NK-92 (cell line): ENCODE data around the gene MMEL1.

Source experiments
- DNase-seq: peaks from one replicate; lab custom pipeline; 2025; ENCODE audit not compliant: unreplicated experiment; lab: John Stamatoyannopoulos, UW

The MMEL1 gene

DNA sequence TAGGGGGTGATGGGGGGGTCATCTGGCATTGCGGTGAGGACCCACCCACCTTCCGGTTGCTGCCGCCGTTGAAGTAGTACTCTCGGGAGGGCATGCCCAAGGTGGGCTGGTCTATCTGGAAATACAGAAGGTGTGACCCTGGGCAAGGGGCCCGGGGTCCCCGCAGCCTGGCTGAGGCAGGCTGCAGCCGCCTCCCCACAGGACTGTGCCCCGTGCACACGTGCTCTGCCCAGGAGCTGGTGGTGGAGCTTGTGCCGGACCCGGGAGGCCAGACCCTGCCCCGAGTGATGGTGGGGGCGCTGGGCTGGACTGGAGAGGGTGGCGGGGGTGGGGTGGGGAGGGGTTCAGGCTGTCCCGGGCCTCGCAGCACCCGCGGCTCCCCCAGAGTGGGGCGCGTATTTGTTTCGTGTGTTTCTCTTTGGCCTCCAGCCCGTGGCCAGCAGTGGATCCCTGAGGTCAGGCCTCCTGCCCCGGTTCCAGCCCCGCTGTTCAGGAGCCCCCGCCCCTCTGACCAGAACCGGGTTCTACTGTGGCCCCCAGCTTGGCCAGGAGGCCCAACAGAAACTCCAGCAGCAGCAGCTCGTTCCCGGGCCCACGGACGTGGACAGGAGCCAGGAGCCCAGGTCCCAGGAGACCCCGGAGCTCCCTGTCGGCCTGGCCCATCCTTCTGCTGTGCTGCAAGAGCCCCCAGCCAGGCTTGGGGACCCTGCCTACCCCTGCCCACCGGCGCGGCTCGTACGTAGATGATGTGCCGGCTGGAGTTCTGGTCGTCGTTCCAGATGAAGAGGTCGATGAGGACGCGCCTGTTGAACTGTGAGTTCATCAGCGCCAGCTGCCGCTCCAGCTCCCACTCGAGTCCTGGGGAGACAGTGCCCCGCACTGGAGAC, 27.1 kb downstream of the MMEL1 start:
- no peak for DNase-seq

DNA sequence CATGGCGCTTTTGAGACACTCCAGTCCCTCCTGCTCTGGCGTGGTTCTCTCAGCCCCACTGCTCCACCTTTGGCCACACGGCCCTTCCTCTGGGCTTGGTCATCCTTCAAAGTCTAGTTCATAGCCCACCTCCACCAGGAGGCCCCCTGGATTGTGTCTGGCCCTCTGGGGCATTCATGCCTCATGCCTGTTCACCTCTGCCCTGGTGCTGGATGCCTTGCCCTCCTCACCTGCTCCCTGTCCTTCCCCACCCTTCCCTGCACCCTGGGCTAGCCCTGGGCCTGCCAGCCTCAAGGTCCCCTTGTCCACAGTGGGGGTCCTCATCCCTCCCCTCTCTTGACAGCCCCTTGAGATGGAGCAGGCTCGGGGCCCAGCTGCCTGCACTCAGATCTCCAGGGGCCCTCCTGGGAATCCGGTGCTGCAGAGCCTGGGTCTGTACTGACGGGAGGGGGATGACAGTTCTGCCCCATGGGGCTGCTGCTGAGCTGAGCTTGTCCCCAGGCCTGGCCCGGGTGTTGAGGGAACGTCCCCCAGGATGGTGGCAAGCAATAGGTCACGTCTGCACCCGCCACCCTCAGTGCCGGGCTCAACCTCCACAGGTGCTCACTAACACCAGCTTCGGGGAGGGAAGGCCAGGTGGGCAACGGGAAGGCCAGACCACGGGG, 27.8 kb downstream of the MMEL1 start:
- DNase-seq = no peak

DNA sequence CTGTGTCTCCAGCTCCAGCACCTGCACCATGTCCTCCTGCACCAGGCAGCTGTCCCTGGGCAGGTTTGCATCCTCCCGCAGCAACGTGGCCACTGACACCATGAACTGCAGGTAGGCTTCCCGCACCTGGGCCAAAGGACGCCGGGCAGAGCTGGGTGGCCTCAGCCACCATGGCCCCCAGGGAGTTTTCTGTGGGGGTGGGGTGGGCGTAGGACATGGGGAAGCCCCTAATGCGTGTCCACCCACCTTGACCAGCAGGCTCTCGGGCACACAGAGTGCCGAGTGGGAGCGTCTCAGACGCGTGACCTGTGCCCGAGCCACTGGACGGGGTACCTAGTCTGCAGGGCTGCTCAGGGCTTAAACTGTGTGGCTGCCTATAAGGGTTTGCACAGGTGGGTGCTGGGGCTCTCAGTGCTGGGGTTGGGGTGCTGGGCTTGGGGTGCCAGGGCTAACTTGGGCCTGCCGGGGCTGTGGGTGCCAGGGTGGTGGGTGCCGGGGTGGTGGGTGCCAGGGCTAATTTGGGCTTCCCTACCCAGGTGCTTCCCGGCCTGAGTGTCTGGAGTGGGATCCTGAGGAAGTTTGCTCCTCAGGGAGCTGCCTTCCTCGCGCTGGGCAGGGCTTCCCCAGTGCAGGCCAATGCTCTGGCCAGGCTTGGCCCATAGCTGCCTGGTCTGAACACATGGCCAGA, 28.5 kb downstream of the MMEL1 start:
- DNase-seq = no peak

DNA sequence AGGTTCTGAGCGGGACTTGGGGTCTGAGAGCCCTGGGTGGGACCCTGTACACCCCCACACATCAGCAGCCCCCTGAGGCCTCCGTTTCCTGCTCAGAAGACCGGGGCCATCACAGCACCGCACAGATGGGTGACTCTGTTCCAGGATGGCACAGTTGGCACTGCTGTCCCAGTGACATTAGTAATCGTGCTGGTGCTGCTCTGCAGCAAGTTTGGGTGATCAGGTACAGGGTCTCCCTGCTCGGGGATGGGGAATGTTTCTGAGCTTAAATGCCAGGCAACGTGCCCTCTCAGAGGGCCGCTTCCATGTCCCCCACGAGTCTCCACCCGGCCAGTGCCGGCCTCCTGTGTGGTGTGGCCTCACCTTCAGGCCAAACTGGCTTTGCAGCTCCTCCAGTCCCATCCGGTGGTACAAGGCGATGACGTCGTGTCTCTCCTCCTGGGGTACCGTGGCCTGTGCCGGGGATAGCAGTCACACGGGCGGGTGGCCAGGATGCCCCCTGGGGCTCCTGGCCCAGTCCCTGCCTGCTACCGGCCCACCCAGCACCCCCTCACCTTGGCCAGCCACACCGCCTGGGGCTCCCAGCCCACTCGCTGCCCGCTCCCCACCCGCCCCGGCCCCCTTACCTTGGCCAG, 29.2 kb downstream of the MMEL1 start:
- no peak for DNase-seq

DNA sequence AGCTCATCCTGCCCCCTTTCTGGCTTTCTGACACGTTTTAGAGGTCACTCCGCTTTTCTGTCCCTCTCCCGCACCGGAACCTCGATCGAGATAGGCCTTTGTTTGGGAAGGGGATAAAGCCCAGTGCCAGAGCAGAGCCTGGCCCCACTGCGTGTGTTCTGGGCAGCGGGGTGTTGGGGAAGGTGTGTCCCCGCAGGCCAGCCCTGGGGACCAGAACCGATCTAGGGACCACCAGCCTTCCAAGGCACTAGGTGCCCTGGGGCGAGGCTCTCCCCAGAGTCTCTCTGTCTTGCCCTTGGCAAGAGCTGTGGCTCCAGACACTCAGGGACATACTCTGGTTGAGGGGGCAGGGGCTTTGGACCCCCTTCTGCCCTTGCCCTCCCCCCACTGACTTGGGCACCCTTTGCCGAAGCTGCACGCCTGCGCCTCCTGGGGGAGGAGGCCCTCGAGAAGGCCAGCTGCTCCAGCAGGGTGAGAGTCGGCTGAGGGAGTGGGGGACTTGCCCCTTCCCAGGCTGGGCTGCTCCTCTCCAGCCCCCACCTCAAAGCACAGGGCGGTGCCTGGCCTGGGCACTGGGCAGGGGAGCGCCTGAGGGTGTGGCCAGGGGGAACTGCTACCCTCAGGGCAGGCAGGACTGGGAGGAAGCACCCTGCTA, 29.8 kb downstream of the MMEL1 start:
- no peak for DNase-seq

DNA sequence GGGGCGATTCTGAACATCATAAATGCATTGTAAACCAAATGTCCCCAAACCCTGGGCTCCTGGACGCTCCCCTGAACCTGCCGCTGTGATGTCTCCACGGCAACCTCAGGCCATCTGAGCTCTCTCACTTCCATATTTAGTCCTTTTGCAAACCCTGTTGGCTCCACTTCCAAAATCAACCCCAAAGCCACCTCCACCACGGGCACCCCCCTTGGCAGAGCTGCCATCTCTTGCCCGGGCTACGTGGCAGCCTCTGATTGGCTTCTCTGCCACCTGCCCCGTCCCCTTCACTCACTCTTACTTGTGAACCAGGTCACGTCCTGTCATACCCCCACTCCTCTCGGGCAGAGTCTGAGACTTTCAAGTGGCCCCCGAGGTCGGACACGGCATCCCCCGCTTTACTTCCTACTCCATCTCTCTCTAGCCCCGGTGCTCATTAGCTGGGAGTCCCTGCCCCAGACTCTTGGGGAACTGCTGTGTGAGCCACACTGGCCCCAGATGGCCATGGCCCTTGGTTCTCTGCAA, 30.4 kb downstream of the MMEL1 start:
- no peak for DNase-seq

DNA sequence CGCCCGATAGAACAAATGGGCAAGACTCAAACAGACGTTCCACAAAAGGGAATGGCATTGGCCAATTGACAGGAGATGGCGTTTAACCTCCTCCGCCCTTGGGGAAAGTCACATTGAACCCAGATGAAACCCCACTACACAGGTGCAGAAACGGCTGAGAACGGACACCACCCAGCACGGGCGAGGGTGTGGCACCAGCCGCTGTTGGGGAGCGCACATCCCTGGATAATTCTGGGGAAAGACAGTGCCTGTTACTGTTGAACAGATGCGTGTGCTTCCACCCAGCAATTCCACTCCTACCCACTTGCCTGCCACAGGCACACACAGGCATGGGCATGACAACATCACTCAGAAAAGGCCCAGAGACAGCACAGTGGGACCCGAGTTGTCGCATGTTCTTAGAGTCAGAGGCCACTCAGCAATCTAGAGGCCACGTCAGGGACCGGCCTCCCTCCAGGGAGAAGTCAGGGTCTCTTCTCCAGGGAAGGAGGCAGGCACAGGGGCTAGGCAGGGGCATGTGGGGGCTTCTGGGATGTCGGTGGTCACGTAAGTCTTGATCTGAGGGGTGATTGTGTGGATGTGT, 31.0 kb downstream of the MMEL1 start:
- no peak for DNase-seq

DNA sequence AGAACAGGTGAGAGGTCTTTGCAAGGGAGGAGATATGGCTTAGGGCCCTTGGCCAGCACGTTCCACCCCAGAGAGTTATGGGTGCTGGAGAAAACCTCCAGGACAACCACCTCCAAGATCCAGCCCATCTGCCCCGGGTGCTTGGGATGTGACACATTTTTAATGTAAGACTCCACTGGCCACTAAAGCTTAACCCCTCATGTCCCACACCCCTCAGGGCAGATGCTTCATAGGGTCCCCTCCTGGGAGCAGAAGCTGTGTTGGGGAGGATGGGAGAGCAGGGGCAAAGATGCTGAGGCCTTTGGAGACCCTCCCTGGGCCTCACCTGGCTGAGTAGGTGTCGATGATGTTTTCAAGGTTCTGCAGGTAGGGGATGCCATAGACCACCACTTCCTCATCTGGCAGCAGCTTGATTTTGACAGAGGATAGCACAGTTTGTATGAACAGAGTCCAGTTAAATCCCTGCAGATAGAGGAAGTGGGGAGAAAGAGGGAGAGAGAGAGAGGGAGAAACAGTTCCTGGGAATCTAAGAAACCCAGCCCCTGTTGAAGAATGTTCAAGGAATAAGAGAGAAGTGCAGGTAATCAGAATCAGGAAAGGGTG, 34.4 kb downstream of the MMEL1 start:
- DNase-seq = no peak

DNA sequence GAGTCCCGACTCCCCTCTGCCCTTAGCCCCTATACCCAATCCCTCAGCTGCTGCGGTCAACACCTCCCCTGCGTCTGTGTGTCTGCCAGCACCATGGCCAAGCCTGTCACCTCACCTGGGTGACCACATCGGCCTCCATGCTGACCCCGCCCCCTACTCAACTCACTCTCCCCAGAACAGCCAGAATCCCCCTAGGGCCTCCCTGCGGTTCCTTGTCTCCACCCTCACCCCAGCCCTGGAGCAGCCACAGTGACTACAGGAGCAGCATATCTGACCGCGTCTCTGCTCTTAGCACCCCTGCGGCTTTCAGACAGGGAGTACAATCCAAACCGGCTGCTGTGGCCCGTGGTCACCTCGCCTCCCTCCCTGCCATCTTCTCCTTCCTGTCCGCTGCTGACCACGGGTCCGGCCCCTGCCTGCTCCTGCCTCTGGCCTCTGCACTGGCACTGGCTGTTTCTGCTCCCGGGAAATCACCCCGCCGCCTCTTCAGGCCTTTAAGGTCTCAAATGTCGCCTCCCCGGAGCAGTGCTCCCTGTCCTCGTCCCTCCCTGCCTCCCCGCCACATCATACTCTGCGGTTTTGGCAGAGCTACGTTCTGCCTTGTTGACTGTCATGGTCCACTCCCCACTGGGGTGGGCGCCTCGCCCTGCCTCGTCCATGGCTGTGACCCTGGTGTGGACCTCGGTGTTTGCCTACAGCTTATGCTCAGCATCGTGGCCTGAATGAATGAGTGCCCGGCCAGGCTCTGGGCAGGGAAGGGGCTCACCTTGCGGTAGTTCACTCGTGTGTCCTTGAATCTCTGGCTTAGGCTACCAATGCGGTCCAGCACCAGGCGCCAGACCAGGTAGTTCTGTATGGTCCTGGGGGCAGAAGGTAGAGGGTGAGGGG, 35.1 kb downstream of the MMEL1 start:
- DNase-seq = no peak

DNA sequence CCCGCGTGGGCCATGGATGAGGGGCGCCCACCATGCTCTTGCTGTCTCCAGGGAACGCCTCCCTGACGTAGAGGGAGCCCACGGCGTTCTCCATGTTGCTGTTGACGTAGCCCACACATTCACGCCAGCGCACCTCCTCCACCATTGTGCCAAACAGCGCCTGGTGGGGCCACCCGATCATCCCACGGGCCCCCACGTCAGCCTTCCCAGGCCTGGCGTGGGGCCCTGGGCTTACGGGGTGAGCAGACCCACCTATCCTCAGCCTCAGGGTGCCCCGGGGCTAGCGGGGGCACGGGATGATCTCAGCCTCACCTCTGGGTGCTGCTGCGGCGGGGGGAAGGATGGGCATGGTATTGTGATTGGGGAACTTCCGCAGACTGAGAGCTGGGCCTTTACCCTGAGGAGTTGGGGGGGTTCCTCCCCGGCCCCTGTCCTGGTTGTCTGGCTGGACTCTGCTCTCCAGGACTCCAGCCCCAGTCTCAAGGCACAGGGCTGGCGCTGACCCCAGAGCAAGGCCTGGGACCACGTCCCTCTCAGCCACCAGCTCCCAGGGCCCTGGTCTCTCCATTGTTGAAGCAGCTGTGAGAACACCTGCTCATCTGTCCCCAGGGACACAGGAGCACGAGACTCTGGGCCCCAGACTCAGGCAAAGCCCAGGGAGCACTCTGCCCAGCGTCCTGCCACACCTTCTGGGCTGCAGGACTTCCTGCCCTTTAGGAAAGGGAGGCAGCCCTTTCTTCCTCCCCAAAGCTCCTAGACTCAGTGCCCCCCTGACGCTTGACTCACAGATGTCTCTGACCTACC, 36.1 kb downstream of the MMEL1 start:
- DNase-seq = no peak

DNA sequence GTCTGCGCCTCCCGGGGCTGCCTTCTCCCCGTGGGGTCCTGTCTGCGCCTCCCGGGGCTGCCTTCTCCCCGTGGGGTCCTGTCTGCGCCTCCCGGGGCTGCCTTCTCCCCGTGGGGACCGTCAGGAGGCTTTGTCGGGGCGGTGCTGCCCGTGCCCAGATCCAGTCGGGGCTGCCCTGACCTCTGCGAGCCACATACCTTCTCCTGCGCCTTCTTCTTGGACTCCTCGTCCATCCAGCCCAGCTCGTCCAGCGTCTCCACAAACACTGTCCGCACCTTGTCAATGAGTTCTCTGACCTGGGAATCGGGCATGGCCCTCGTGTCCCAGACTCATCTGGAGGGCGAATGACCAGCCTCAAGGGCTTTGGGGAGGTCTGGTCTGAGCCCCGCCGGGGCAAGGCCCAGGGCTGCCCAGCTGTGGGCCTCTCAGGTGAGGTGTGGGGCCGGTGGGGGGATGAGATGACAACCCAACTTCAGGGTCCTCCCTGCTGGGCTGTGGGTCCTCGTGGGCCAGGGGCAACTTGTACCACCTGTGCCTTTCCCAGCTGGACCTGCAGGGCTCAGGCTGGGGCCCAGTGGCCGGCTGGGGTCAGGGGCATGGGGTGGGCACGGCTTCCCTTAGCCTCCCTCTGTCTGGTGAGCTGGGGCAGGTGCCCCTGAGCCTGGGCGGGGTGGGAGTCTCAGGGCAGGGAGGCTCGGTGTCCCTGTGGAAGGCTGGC, 36.8 kb downstream of the MMEL1 start:
- DNase-seq = no peak

DNA sequence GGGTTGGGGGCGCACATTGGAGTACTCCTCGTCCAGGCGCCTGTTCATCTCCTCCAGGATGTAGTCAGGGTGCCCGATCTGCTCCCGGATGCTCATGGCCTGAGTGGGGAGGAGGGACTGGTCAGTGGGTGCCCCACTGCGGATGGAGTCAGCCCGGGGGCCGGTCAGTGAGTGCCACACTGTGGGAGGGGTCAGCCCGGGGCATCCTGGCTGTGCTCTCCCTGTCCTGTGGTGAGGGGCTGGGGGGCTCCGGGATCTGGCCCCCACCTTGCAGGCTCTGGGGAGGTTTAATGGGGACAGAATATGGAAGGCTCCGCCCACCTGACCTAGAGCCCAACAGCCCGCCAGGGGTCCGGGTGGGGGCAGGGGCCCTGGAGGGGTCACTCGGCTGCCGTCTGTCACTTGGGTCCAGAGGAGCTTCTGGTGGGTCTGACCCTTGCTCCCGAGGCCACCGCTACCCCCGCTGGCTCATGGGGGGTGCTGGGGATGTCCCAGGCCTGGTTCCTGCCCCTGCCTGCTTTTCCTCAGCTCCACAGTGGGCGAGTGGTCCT, 37.5 kb downstream of the MMEL1 start:
- DNase-seq = no peak

DNA sequence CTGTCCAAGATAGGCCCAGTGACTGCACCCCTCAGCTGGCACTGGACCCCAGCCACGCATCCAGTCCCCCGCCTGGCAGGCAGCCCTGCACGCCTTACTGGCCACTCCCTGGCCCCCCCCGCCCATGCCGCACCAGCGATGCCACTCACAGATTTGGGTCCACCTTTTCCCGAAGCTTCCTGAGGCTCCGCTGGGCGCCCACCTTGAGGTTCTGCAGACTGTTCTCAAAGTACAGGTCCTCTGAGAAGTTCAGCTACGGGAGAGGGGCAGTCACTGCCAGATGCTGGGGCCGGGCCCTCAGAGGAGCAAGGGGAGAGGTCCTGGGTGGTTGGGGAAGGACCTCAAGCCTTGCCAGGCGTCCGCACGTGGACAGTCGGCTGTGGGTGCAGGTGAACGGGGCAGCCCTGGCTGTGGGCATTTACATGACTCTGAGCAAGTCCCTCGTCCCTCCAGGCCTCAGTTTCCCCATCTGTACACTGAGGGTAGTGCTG, 38.1 kb downstream of the MMEL1 start:
- no peak for DNase-seq

DNA sequence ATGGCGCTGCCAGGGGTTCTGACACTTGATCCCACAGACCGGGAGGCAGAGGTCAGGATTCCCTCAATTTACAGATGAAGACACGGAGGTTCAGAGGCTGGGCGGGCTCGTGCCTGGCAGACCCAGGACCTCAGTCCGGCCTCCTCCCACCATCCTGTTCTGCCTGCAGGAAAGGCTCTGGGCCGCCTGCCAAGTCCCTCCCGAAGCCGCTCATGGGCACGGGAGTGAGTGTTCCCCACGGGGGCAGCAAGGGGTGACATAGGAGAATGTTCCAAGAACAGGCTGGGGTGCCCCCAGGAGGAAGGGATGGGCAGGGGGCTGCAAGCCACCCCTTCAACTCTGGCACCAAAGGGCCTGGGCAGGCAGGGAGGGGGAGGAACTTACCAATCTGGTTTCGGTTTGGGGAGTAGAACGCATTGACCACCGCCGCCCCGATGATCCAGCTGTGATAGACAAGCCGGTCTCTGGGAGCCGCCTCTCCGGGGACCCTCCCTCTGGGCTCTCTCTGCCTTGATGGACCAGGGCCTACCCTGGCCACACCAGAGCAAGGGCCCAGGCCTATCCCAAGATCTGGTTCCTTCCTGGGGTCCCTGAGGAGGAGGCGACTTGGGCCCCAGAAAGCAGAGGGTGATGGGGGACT, 38.7 kb downstream of the MMEL1 start:
- no peak for DNase-seq

DNA sequence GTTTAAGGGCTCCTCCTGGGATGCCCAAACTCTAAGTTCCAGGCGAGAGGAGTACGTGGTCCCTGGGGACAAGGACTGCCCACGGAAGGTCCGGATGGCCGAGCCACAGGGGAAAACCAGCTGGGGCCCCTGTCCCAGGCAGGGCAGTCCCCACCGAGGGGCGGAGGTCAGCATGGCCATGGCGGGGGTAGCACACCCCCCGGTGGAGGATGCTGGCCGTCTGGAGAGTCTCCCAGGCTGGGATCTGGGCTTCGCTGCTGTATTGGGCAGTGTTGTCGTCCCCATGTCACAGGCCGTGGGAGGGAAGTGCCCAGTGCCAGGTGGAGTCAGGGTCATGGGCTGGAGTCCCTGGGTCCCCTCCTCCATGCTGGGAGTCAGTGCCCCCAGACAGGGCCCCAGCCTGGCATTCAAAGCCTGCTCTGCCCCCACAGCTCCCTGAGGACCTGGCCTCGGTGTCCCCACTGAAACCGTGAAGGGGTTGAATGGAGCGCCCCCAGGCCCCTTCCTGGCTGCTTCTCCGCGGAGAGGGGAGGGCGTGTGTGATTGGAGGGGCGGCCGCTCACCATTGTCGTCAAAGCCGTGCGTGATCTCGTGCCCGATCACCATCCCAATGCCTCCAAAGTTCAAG, 39.5 kb downstream of the MMEL1 start:
- DNase-seq = no peak

DNA sequence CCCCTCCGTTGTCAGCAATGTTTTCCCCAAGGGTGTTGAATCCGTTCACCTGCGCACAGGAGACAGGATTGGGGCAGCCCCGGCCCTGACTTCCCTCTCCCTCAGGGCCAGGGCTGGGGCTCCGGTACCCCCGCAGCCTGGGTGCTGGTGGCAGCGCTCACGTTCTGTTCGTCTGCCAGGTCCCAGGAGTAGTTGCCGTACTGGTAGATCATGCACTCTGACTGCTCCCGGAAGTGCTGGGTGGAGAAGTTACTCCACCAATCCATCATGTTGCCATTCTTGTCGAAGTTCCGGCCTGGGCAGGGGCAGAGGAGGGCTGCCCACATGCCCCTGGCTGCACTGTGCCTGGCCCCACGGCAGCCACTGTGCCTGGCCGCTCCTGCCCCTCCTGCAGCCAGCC, 40.1 kb downstream of the MMEL1 start:
- no peak for DNase-seq
